Memory B cell (primary cell): ENCODE results near the gene RNF213.
"Not testable (repeated sequence)": the region's sequence is repeated elsewhere in the genome, so short reads cannot be mapped to it uniquely, and the experiment has no call there.

Experiments used
- ATAC-seq: fragments of 150-1000 bp; cut with Tn5 transposase; 2 replicates; pipeline ENCODE4 v1.10.0; 2021; ENCODE audit warnings: low read depth, mild to moderate bottlenecking, moderate library complexity
- DNase-seq, 2 donors: peaks; one replicate each; pipeline ENCODE4 v3.0.0; 2022; ENCODE audit warnings: low spot score in 2 of 2
- H3K27ac Mint-ChIP-seq: one replicate; pipeline ENCODE4 v1.8.0; 2022; ENCODE audit warnings: mild to moderate bottlenecking, moderate library complexity, mixed read lengths
- H3K27me3 Mint-ChIP-seq: one replicate; pipeline ENCODE4 v1.8.0; 2022; ENCODE audit warnings: mixed read lengths
- H3K36me3 Mint-ChIP-seq: one replicate; pipeline ENCODE4 v1.8.0; 2022; ENCODE audit warnings: mild to moderate bottlenecking, mixed read lengths
- H3K4me1 Mint-ChIP-seq: one replicate; pipeline ENCODE4 v1.8.0; 2022; ENCODE audit warnings: mixed read lengths
- H3K4me3 Mint-ChIP-seq: one replicate; pipeline ENCODE4 v1.8.0; 2022; ENCODE audit warnings: mild to moderate bottlenecking, moderate library complexity, mixed read lengths
- H3K9me3 Mint-ChIP-seq: one replicate; pipeline ENCODE4 v1.8.0; 2022; ENCODE audit warnings: mixed read lengths

RNF213 gene

DNA sequence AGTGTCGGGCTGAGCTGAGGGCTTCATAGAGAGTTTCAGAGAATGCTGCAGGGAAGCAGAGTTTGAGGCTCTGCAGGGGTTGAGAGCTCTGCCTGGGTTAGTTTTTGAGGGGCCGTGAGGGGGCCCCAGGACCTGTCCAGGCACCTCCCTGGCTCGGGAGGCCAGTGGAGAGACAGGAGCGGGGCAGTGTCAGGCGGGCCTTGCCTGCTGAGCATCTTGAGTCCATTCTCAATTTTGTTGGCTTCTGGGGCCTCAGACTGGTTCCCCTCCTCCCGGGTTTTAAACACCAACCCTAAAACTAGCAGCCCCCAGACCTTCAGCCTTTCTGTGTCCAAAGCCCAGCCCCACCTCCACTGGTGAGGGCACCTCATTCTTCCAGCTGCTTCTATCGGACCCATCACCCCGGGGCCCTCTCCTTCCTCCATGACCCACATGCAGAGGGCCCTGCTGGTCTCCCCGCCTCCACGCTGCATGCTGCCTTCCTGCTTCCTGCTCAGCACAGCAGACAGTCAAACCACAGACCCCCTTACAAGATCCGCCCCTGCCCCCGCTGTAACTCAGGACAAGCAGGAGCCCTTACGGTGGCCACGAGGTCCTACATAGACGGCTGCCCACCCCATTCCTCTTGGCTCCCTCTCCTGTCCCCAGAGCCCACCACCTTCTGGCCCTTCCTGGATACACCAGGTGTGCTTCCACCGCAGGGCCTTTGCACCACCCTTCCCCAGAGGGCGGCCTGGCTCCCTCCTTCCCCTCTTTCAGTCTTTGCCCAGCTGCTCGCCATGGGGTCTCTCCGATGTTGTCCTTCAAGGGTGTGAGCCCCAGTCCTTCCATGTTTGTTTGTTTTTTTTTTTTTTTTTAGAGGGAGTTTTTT lies 3.8 kb downstream of the RNF213 start:
- H3K9me3 Mint-ChIP-seq: no peaks in the 10 kb centered on the region
- H3K36me3 Mint-ChIP-seq: peaks cover 4% of the 10 kb centered on the region
- peak overlapping the region; percentile 98 for H3K4me3 Mint-ChIP-seq
- H3K4me1 Mint-ChIP-seq: peaks cover 30% of the 10 kb centered on the region
- ATAC-seq (no peak), DNase-seq (no peak)
- H3K27ac Mint-ChIP-seq: peak overlapping the region; percentile 91
- no peaks in the 10 kb centered on the region for H3K27me3 Mint-ChIP-seq

GRCh38 chr17:80265205-80266068 lies 4.8 kb downstream of the RNF213 start:
- H3K27ac Mint-ChIP-seq: peak overlapping the region; percentile 91
- H3K36me3 Mint-ChIP-seq: peaks cover 4% of the 10 kb centered on the region
- DNase-seq (no peak), ATAC-seq (no peak)
- H3K4me1 Mint-ChIP-seq: peaks cover 27% of the 10 kb centered on the region
- H3K27me3 Mint-ChIP-seq: no peaks in the 10 kb centered on the region
- H3K4me3 Mint-ChIP-seq: peak overlapping the region; percentile 98
- H3K9me3 Mint-ChIP-seq: no peaks in the 10 kb centered on the region

- no peak for ATAC-seq
- no peak for DNase-seq
- peaks cover 19% of the 10 kb centered on the region for H3K4me1 Mint-ChIP-seq
- peaks cover 7% of the 10 kb centered on the region for H3K36me3 Mint-ChIP-seq
- H3K4me3 Mint-ChIP-seq: no peak overlapping the region
- no peaks in the 10 kb centered on the region for H3K9me3 Mint-ChIP-seq
- H3K27me3 Mint-ChIP-seq: no peaks in the 10 kb centered on the region
- H3K27ac Mint-ChIP-seq: no peak overlapping the region
Observed at GRCh38 chr17:80267391-80267790, 6.7 kb downstream of the RNF213 start.

DNA sequence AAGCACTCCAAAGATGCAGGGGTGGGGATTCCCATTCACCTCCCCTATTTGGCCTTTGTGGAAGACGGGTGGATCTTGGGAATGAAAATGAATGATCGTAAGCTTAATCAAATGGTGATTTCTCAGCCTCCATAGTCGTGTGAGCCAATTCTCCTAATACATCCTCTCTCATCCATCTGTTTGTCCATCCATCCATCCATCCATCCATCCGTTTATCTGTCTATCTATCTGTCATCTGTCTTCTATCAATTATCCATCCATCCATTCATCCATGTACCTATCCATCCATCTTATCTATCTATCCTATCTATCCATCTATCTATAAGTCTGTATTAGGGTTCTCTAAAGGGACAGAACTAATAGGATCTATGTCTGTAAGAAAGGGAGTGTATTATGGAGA lies 7.8 kb downstream of the RNF213 start:
- H3K36me3 Mint-ChIP-seq: peaks cover 7% of the 10 kb centered on the region
- DNase-seq (no peak), ATAC-seq (no peak)
- no peak overlapping the region for H3K4me3 Mint-ChIP-seq
- H3K27ac Mint-ChIP-seq: no peak overlapping the region
- H3K9me3 Mint-ChIP-seq: no peaks in the 10 kb centered on the region
- H3K4me1 Mint-ChIP-seq: peaks cover 18% of the 10 kb centered on the region
- H3K27me3 Mint-ChIP-seq: no peaks in the 10 kb centered on the region

DNA sequence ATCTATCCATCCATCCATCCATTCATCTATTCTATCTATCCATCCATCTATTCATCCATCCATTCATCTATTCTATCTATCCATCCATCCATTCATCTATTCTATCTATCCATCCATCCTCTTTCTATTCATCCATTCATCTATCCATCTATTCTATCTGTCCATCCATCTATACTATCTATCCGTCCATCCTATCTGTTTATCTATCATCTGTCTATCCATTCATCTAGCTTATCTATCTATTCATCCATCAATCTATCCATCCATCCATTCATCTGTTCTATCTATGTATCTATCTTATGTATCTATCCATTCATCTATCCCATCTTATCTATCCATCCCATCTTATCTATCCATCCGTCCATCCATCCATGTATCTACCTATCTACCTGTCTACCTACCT lies 8.8 kb downstream of the RNF213 start:
- no peaks in the 10 kb centered on the region for H3K9me3 Mint-ChIP-seq
- H3K4me1 Mint-ChIP-seq: peaks cover 21% of the 10 kb centered on the region
- H3K4me3 Mint-ChIP-seq: no peak overlapping the region
- DNase-seq (no peak), ATAC-seq (no peak)
- H3K36me3 Mint-ChIP-seq: peaks cover 8% of the 10 kb centered on the region
- no peaks in the 10 kb centered on the region for H3K27me3 Mint-ChIP-seq
- H3K27ac Mint-ChIP-seq: no peak overlapping the region

- H3K27ac Mint-ChIP-seq: no peak overlapping the region
Observed at GRCh38 chr17:80270104-80270503, 9.5 kb downstream of the RNF213 start.

DNA sequence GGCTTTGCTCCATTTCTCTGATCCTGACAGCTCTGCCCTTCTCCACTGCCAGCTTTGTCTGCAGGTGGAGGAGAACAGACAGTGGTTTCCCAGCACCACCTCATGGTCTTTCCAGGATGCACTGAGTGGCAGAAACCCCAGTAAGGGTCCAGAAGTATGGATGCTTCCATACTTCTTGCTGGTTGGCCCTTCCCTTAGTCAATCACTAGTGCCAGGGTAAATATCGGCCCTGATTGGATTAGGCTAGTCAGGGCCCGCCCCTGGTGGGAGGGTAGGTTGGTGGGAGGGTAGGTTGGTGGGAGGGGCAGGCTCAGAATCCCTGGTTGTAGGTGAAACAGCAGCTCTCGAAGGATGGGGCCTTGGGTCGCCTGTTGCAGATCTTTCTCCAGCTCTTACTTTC lies 10.2 kb downstream of the RNF213 start:
- H3K4me1 Mint-ChIP-seq: peaks cover 19% of the 10 kb centered on the region
- H3K27ac Mint-ChIP-seq: no peak overlapping the region
- no peaks in the 10 kb centered on the region for H3K27me3 Mint-ChIP-seq
- H3K9me3 Mint-ChIP-seq: no peaks in the 10 kb centered on the region
- ATAC-seq (peak; percentile 51), DNase-seq (no peak)
- no peak overlapping the region for H3K4me3 Mint-ChIP-seq
- peaks cover 11% of the 10 kb centered on the region for H3K36me3 Mint-ChIP-seq

More at GRCh38 chr17:80270104-80270503, 9.5 kb downstream of the RNF213 start:
- Mint-ChIP-seq H3K9me3 (no peaks in the 10 kb centered on the region), H3K36me3 (peaks cover 12% of the 10 kb centered on the region), H3K4me1 (peaks cover 20% of the 10 kb centered on the region), H3K27me3 (no peaks in the 10 kb centered on the region), H3K4me3 (no peak overlapping the region)
- DNase-seq (no peak), ATAC-seq (no peak)

GRCh38 chr17:80272366-80272765 lies 11.7 kb downstream of the RNF213 start:
- ATAC-seq (no peak), DNase-seq (no peak)
- H3K4me3 Mint-ChIP-seq: no peak overlapping the region
- no peaks in the 10 kb centered on the region for H3K9me3 Mint-ChIP-seq
- peaks cover 13% of the 10 kb centered on the region for H3K36me3 Mint-ChIP-seq
- peaks cover 18% of the 10 kb centered on the region for H3K4me1 Mint-ChIP-seq
- no peak overlapping the region for H3K27ac Mint-ChIP-seq
- H3K27me3 Mint-ChIP-seq: no peaks in the 10 kb centered on the region

DNA sequence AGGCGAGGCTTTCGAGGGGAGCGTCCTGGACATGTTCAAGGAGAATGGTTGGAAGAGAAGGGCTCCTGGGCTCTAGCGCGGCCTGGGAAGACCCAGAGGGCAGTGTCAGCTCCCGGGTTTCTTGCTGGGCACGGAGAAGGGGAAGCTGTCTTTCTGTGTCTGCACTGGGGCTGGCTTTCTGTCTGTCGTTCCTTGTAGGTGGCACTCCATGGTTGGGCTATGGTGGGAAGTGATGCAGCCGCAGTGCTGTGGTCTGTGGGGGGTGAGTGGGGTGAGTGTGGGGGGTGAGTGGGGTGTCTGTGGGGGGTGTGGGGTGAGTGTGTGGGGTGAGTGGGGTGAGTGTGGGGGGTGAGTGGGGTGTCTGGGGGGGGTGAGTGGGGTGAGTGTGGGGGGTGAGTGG lies 13.7 kb downstream of the RNF213 start:
- peaks cover 17% of the 10 kb centered on the region for H3K4me1 Mint-ChIP-seq
- DNase-seq (no peak), ATAC-seq (no peak)
- H3K36me3 Mint-ChIP-seq: peaks cover 16% of the 10 kb centered on the region
- H3K4me3 Mint-ChIP-seq: no peak overlapping the region
- H3K27me3 Mint-ChIP-seq: no peaks in the 10 kb centered on the region
- no peaks in the 10 kb centered on the region for H3K9me3 Mint-ChIP-seq
- H3K27ac Mint-ChIP-seq: no peak overlapping the region

GRCh38 chr17:80274871-80275449 lies 14.3 kb downstream of the RNF213 start:
- DNase-seq (no peak), ATAC-seq (no peak)
- Mint-ChIP-seq H3K4me3 (no peak overlapping the region), H3K27me3 (no peaks in the 10 kb centered on the region), H3K4me1 (peaks cover 17% of the 10 kb centered on the region), H3K27ac (peak overlapping the region; percentile 35), H3K9me3 (no peaks in the 10 kb centered on the region), H3K36me3 (peaks cover 20% of the 10 kb centered on the region)

DNA sequence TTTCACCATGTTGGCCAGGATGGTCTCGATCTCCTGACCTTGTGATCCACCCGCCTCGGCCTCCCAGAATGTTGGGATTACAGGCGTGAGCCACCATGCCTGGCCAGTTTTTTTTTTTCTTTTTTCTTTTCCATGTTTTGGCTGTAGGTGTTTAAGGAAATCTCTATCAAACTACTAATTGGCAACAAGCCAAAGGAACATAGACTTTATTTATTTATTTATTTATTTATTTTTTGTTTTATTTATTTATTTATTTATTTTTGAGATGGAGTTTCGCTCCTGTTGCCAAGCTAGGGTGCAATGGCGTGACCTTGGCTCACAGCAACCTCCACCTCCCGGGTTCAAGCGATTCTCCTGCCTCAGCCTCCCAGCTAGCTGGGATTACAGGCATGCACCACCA lies 15.2 kb downstream of the RNF213 start:
- DNase-seq, H3K27ac Mint-ChIP-seq, H3K4me3 Mint-ChIP-seq, H3K27me3 Mint-ChIP-seq, H3K9me3 Mint-ChIP-seq, ATAC-seq: not testable (repeated sequence)
- Mint-ChIP-seq H3K4me1 (peaks cover 17% of the 10 kb centered on the region), H3K36me3 (peaks cover 23% of the 10 kb centered on the region)

DNA sequence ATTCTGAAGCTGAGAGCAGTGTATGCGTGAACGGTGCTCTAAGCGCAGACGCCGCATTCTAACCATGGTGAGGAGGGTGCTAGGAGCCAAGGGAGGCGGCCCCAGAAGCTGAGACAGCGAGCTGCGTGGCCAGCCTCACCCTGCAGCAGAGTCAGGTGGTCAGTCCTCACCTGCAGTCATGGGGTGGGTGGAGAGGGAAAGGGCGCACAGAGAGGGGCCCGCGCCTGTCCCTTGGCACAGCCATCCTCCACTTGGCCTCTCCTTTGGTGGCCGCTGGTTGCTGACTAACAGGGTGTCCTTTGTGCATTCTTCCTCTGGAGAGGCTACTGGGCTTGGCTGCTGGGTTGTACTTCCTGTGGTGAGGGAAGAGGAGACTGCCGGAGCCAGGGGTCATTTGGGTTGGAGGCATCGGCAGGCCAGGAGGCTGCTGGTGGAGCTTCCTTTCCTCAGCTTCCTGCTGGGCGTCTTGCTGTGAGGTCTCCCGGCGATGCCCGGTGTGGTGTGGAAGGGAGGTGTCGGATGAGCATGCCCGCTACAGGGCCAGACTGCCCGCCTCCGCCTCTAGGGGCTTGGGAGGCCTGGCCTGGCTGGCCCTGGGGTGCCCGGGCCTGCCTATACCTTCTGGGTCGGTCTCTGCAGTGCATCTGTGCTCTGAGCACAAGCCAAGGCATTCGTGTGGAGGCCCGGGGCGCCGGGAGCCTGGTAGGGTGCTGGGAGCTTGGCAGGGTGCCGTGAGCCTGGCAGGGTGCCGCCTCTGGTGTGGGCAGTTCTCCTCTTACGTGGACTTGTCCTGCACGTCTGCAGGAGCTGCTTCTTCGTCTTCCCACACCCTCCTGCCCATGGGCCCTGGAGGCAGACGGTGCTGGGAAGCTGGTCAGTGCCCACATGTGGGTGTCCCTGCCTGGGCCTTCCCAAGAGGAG lies 17.4 kb downstream of the RNF213 start:
- H3K36me3 Mint-ChIP-seq: peaks cover 28% of the 10 kb centered on the region
- H3K4me1 Mint-ChIP-seq: peaks cover 22% of the 10 kb centered on the region

DNA sequence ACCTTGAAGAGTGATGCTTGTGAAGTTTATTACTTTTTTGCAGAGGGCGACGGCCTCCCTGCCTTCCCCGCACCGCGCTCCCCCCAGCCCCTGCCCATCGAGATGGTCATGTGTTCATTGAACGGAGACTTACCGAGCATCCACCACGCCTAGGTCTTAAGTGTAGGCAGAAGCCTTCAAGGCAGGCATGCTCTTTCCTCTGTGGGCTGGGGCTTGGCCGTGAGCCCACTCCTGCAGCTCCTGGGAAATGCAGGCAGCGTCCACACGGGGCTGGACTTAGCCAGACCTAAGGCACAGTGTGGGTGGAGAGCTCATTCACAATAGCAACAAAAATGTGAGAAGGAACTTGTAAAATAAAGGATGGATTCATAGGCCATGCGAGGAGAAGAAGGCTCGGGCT lies 19.2 kb downstream of the RNF213 start:
- H3K4me1 Mint-ChIP-seq: peaks cover 14% of the 10 kb centered on the region
- H3K4me3 Mint-ChIP-seq: no peak overlapping the region
- DNase-seq (no peak), ATAC-seq (no peak)
- H3K9me3 Mint-ChIP-seq: no peaks in the 10 kb centered on the region
- no peak overlapping the region for H3K27ac Mint-ChIP-seq
- H3K36me3 Mint-ChIP-seq: peaks cover 28% of the 10 kb centered on the region
- H3K27me3 Mint-ChIP-seq: no peaks in the 10 kb centered on the region

More for the DNA sequence above, 17.4 kb downstream of the RNF213 start:
- ATAC-seq (no peak), DNase-seq (no peak)
- no peak overlapping the region for H3K4me3 Mint-ChIP-seq
- no peaks in the 10 kb centered on the region for H3K27me3 Mint-ChIP-seq
- no peaks in the 10 kb centered on the region for H3K9me3 Mint-ChIP-seq
- H3K27ac Mint-ChIP-seq: no peak overlapping the region
